Measurements from ENCODE around the gene PRMT2.
"Not testable (repeated sequence)": the region's sequence is repeated elsewhere in the genome, so short reads cannot be mapped to it uniquely, and the experiment has no call there.

PRMT2 gene

GRCh38 chr21:46618738-46619379 is 16.6 kb upstream of the PRMT2 start:
- no peak for DNase-seq

DNA sequence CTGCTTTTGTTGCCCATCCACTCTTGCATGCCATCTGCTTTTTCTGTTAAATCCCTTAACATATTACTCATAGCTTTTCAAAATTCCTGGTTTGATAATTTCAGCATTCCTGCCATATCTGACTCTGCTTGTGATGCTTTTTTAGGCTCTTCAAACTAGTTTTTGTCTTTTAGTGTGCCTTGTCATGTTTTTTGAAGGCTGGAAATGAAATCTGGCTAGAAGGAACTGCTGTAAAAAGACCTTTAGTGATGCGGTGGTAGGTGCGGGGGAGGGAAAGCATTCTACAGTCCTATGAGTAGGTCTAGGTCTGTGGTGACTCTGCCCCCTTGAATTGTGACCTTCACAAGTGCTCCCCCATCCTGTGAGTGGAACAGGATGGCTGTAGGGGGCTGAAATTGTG is 15.6 kb upstream of the PRMT2 start:
- no peak for DNase-seq

GRCh38 chr21:46620846-46621245 is 14.6 kb upstream of the PRMT2 start:
- DNase-seq = no peak

DNA sequence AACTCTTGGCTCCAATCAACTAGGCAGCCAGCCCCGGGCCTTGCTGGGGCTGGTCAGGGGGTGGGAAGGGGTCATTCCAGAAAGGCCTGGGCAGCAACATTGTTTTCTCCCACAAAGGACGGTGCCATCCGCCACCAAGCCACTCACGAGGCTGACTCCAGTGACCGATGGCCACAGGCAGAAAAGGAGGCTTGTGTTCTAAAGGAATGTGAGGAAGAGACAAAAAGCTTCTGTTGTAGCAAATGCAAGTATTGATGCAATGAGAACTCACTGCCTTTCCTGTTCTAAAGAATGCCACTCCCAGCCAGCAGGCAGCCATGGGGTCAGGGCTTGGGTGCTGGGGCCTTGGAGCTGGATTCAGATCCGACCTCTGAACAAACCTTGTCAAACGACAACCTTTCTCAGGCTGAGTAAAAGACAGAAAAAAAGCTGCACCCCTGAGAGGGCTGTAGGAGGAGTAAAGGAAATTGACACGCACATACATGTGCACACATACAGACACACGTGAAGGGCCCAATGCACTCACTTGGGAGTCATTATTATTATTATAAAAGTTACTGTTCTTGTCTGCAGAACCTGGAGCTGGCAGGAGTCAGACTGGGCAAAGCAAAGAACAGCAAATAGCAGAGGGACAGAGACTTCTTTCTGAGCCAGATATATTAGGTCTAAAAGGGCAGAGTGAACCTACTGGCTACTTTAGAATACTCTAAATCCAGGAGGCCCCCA is 13.9 kb upstream of the PRMT2 start:
- peak in 1 of 2 donors; percentile 23 for DNase-seq

DNA sequence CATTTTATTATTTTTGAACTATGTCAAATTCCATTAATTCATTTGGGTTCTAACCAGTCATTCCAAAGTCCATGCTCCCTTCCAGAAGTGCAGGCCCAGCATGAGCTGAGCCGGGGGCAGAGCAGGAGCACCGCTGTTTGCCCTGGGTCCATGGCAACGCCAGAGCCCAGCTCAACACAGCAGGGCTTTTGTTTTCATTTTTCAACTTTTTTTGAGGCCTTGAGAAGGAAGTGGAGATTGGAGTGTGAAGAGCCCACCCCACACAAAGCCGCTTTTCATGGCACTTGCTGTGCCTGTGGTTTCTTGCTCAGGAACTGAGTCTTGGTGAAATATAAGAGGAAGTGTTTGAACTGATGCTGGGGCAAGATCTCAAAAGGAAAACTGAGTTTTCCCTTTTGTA is 13.2 kb upstream of the PRMT2 start:
- DNase-seq = peak; percentile 70 to 78

DNA sequence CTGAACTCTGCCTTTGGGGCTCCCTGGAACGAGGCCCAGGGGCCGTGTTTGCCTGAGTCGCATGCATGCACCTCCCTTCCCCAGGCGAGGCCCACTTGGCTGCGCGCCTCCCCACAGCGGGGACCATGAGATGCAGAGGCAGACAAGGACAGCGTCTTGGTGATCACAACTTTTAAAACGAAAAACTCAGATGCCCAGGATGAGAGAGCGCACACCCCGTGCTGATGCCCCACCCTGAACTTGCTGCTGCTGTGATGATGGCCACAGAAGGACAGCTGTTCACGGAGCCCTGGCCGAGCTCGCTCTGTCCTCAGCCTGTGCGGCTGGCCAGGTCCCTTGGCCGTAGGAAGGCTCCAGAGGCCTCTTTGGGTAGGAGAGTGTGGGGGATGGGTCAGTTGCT is 11.4 kb upstream of the PRMT2 start:
- no peak for DNase-seq

DNA sequence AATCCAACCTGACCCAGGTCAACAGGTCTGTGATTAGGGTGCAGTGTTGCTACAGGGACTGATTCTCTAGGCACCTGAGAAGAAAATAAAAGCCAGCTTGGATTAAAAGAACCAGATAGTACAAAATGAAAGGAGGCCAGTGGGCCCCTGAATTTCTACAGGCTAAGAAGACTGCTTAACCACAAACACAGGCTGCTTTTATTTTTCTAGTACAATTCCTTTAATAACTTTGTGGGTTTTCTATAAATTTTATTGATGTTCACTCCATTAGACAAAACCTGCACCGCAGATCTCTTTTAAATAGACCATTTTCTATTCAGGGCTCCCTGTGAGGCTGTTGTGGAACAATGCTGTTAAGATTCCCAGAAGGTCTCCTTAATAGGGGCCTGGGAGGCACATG is 9.7 kb upstream of the PRMT2 start:
- DNase-seq = no peak

DNA sequence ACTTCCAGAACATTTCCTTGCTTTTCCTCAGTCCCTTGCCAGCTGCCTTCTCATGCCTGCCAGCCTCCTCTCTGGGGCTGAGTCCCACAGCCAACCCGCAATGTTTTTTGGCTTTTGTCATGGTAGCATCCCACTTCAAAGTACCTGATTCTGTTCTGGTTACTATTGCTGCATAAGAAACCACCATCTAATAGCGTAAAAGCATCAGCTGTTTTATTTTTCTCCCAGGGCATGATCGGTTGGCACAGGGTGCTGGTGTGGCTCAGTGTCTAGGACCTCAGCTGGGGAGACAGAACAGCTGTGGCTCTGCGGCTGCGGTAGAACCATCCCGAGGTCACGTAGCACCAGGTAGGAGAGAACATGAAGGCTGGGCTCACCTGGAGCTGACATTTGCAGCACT is 8.9 kb upstream of the PRMT2 start:
- DNase-seq = peak; percentile 52 to 55

DNA sequence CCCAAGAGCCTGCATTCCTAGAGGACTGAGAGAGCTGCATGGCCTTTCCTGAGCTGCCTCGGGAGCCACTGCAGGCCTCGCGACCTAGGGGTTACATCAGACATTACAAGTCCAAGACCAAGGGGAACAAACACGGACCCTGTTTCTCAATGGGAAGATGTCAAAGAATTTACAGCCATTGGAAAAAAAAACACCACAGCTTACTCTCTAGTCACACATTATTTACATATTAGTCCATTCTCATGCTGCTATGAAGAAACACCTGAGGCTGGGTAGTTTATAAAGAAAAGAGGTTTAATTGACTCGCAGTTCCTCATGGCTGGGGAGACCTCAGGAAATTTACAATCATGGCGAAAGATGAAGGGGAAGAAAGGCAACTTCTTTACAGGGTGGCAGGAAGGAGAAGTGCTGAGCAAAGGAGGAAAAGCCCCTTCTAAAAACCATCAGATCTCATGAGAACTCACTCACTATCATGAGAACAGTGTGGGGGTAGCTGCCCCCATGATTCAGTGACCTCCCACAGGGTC is 8.4 kb upstream of the PRMT2 start:
- DNase-seq = no peak

GRCh38 chr21:46627726-46628125 is 7.7 kb upstream of the PRMT2 start:
- no peak for DNase-seq

DNA sequence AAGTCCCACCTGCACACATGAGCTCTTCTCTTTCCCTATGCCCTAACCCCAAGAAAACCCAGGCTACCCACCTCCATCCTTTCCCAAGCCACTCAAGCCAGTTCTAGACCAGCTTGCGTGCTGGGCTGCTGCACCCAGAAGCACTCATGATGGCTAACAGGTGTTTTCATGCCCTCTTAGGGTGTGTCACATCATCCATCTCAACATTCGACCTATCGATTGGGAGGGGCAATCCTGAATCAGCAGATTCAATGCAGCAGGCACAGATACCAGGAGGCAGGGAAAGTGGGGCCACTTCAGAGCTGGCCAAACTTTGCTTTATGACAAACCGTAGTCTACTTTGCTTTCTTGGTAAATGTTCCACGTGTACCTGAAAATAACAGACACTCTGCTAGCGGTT is 6.6 kb upstream of the PRMT2 start:
- DNase-seq = no peak

DNA sequence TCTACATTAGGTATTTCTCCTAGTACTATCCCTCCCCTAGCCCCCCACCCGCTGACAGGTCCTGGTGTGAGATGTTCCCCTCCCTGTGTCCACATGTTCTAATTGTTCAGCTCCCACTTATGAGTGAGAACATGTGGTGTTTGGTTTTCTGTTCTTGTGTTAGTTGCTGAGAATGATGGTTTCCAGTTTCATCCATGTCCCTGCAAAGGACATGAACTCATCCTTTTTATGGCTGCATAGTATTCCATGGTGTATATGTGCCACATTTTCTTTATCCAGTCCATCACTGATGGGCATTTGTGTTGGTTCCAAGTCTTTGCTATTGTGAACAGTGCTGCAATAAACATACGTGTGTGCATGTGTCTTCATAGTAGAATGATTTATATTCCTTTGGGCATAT is 4.6 kb upstream of the PRMT2 start:
- not testable (repeated sequence) for DNase-seq

- DNase-seq = peak; percentile 55 to 62
Measured at GRCh38 chr21:46633566-46633965, 1.9 kb upstream of the PRMT2 start.

- DNase-seq = no peak
Measured at GRCh38 chr21:46634427-46634826, 1.0 kb upstream of the PRMT2 start.

DNA sequence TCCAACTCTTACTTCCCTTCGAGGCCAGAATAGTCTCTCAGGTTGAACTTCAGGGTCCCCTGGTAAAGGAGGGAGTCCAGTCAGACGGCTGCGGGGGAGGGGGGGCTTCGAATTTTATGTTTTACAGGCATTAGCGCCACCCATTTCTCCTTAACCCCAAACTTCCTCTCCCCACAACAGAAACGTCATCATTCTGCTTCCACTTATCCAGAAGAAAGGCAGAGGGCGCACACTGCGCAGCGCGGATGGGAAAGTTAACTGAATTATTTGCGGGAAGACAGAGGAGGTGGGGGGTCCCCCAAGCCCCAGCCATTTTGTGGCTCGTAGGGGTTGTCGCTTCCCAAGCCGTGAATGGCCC is 529 bp upstream of the PRMT2 start:
- DNase-seq = peak in 1 of 2 donors; percentile 64

- DNase-seq = no peak
Measured at GRCh38 chr21:46636181-46636512, 673 bp downstream of the PRMT2 start.

DNA sequence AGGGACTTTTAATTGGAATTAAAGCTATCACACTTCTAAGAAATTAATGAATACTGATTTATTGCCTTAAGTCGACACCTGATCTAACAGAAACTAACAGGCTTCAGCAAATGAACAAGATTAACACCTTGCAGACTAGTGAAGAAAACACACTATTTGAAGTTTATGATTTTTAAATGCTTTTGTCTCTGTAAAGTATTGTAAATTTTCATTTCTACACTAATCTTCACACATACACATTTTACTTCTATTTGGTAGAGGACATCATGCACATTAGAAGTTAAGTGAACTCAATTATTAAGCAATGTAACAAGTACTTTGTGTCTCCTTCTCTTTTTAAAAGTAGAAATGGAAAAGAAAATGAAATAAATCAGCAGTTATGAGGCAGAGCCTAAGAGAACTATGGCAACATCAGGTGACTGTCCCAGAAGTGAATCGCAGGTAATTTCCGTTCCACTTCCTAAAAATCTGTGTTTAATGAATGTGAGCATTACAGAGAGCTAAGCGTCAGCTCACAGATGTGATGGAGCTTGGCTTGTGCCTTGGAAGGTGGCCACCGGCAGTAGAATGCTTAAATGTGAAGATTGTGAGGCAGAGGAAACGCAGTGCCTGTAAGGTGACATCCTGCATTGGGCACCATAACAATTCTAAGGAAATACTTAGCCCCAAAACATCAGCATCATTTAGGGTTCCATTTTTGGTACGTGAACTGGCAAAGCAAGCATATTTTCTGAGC is 1.2 kb downstream of the PRMT2 start:
- no peak for DNase-seq

DNA sequence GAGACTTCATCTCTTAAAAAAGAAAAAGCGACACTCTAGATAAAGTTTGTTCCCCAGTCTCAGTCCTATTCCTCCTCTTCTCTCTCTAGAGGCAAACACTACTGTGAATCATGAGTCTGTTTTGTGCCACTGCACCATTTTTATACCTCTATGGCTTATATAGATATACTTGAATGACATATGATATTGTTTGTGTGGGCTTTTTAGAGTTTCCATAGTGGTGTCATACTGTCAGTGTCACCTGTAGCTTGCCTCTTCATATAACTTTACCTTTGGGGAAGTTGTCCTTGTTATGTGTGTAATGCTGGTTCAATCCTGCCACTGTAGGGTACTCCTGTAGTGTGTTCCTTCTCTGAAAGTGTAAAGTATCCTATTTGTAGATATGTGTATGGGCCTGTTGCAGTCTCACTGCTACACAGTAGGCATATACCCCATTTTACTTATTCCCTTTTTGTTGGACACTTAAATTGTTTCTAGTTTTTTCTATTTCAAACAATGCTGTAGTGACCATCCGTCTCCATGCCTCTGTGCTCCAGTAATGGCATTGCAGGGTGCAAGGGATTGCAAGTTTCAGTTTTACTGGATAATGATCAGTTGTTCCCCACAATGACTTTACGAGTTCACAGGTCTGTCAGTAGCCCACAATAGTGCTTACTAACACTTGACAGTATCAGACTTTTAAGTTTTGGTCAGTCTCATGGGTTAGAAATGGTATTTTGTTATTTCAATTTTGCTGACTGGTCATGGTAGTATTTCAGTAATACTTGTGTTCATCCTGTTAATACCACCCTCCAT is 2.7 kb downstream of the PRMT2 start:
- DNase-seq = no peak

- peak in 1 of 2 donors; percentile 30 for DNase-seq
Measured at GRCh38 chr21:46639489-46640386, 4.3 kb downstream of the PRMT2 start.

- no peak for DNase-seq
Measured at GRCh38 chr21:46641656-46642055, 6.2 kb downstream of the PRMT2 start.

- no peak for DNase-seq
Measured at GRCh38 chr21:46643379-46644177, 8.1 kb downstream of the PRMT2 start.
